NB4 (cell line): ENCODE results near the gene NIM1K.

ENCODE experiments used
- POLR2A ChIP-seq: IDR thresholded peaks from 2 replicates; pipeline ENCODE4 v1.6.1; 2011; ENCODE audit warnings: mild to moderate bottlenecking; ENCODE audit not compliant: insufficient read length; ENCODE audit errors: extremely low read depth
- TF ChIP-seq, protein P1 (sequence below): IDR thresholded peaks from one replicate; pipeline ENCODE4 v1.5.1; 2012; ENCODE audit warnings: low read depth, low read length
- TF ChIP-seq, protein P2 (sequence below): IDR thresholded peaks from 2 replicates; pipeline ENCODE4 v1.6.1; 2011; ENCODE audit warnings: low read depth, low read length

GRCh38 chr5:43172779-43173178 lies 19.2 kb upstream of the NIM1K start:
- TF ChIP-seq, protein P1, sequence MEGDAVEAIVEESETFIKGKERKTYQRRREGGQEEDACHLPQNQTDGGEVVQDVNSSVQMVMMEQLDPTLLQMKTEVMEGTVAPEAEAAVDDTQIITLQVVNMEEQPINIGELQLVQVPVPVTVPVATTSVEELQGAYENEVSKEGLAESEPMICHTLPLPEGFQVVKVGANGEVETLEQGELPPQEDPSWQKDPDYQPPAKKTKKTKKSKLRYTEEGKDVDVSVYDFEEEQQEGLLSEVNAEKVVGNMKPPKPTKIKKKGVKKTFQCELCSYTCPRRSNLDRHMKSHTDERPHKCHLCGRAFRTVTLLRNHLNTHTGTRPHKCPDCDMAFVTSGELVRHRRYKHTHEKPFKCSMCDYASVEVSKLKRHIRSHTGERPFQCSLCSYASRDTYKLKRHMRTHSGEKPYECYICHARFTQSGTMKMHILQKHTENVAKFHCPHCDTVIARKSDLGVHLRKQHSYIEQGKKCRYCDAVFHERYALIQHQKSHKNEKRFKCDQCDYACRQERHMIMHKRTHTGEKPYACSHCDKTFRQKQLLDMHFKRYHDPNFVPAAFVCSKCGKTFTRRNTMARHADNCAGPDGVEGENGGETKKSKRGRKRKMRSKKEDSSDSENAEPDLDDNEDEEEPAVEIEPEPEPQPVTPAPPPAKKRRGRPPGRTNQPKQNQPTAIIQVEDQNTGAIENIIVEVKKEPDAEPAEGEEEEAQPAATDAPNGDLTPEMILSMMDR = no peak
- TF ChIP-seq POLR2A = no peak
- TF ChIP-seq, protein P2, sequence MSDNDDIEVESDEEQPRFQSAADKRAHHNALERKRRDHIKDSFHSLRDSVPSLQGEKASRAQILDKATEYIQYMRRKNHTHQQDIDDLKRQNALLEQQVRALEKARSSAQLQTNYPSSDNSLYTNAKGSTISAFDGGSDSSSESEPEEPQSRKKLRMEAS = peak; percentile 54; the same call in 1 of the 2 replicates
